Inflammatory macrophage treated with lipopolysaccharide for 1 hour (primary cell): ENCODE results near the gene TMEM256.
"Not testable (repeated sequence)": the region's sequence is repeated elsewhere in the genome, so short reads cannot be mapped to it uniquely, and the experiment has no call there.

Experiments used
- DNase-seq, 2 donors: peaks; one replicate each; pipeline ENCODE4 v3.0.0-alpha.2; 2020 to 2022

The TMEM256 gene

GRCh38 chr17:7383371-7383741 is 20.5 kb downstream of the TMEM256 start:
- no peak for DNase-seq

- no peak for DNase-seq
These were observed 21.0 kb downstream of the TMEM256 start for GRCh38 chr17:7382901-7383300.

- DNase-seq: no peak
These were observed 22.8 kb downstream of the TMEM256 start, which contains the start of gene TNK1 for GRCh38 chr17:7380855-7381683. TNK1 (plus strand) TSS chr17:7381089; CDS start chr17:7382927, 1,838 bp downstream.

- DNase-seq: no peak
These were observed 23.6 kb downstream of the TMEM256 start for GRCh38 chr17:7380321-7380720.

- DNase-seq: no peak
These were observed 24.8 kb downstream of the TMEM256 start for GRCh38 chr17:7379134-7379533.

GRCh38 chr17:7374353-7374752 is 29.5 kb downstream of the TMEM256 start:
- DNase-seq: no peak

GRCh38 chr17:7370853-7371252 is 33.0 kb downstream of the TMEM256 start:
- no peak for DNase-seq

GRCh38 chr17:7369825-7370224 is 34.1 kb downstream of the TMEM256 start:
- DNase-seq: no peak

GRCh38 chr17:7368599-7368994 is 35.3 kb downstream of the TMEM256 start:
- DNase-seq: not testable (repeated sequence)

- DNase-seq: no peak
These were observed 35.8 kb downstream of the TMEM256 start for GRCh38 chr17:7367918-7368598.

- no peak for DNase-seq
These were observed 36.8 kb downstream of the TMEM256 start for GRCh38 chr17:7367083-7367482.

GRCh38 chr17:7365963-7366362 is 37.9 kb downstream of the TMEM256 start:
- not testable (repeated sequence) for DNase-seq

- DNase-seq: peak; percentile 11 to 44
These were observed 40.6 kb downstream of the TMEM256 start for GRCh38 chr17:7363311-7363710.

- DNase-seq: no peak
These were observed 42.0 kb downstream of the TMEM256 start for GRCh38 chr17:7361906-7362305.

GRCh38 chr17:7357381-7357780 is 46.5 kb downstream of the TMEM256 start:
- no peak for DNase-seq

GRCh38 chr17:7356756-7357155 is 47.1 kb downstream of the TMEM256 start:
- no peak for DNase-seq

GRCh38 chr17:7356072-7356549 is 47.8 kb downstream of the TMEM256 start:
- DNase-seq: peak; percentile 40 to 82

GRCh38 chr17:7355573-7355972 is 48.3 kb downstream of the TMEM256 start:
- no peak for DNase-seq

GRCh38 chr17:7355053-7355452 is 48.8 kb downstream of the TMEM256 start, which contains the start of gene TMEM95:
TMEM95 (plus strand) TSS chr17:7355156; CDS start chr17:7355205, 49 bp downstream.
- DNase-seq: no peak

GRCh38 chr17:7354262-7354843 is 49.5 kb downstream of the TMEM256 start:
- DNase-seq: no peak
